Ascending aorta (tissue), 2 donors: Measurements from ENCODE around the gene MAML3. TPM values are rescaled to one million over a fixed set of nuclear protein-coding genes. Genes with fewer than 3 reads are reported as not detected.

Experiments
- DNase-seq, 2 donors: peaks; one replicate each; pipeline ENCODE4 v3.0.0-alpha.2; 2019; ENCODE audit warnings: low spot score in 2 of 2
- H3K27ac ChIP-seq, 2 donors: fragments of 200-600 bp; sonication (generic); one replicate each; pipeline ENCODE4 v1.5.1; 2016 to 2017; ENCODE audit warnings: mild to moderate bottlenecking in 1 of 2
- H3K27me3 ChIP-seq: fragments of 200-600 bp; sonication (generic); one replicate; pipeline ENCODE4 v1.5.1; 2017
- H3K36me3 ChIP-seq, 2 donors: fragments of 200-600 bp; sonication (generic); one replicate each; pipeline ENCODE4 v1.5.1; 2016
- H3K4me1 ChIP-seq, 2 donors: fragments of 200-600 bp; sonication (generic); one replicate each; pipeline ENCODE4 v1.5.1; 2016 to 2017; ENCODE audit warnings: mild to moderate bottlenecking in 1 of 2
- H3K4me3 ChIP-seq, 2 donors: fragments of 200-600 bp; sonication (generic); one replicate each; pipeline ENCODE4 v1.5.1; 2016 to 2017; ENCODE audit warnings: mild to moderate bottlenecking in 1 of 2
- H3K9me3 ChIP-seq, 2 donors: fragments of 200-600 bp; sonication (generic); one replicate each; pipeline ENCODE4 v1.5.1; 2016
- intact Hi-C: fragments of 100-400 bp; cut with DNase I; formaldehyde crosslinking; loops from one replicate; pipeline ENCODE4 v1.15.1; 2023
- total RNA-seq: library from RNA; depleted of rRNA; stranded (reverse); fragments of >200 nt; gene quantifications from one replicate; pipeline ENCODE4 v1.1.0, GENCODE V29; 2016
- TF ChIP-seq, protein P1 (sequence below), 3 experiments: fragments of 200-600 bp in 2 of 3; fragments of 450-650 bp in 1 of 3; sonication (generic) in 2 of 3; IDR thresholded peaks; one replicate each; pipeline ENCODE4 v1.5.1; 2016 to 2019; ENCODE audit warnings: antibody characterized with exemption in 3 of 3, mild to moderate bottlenecking in 1 of 3, moderate library complexity in 1 of 3

Gene MAML3
- total RNA-seq, 1 donor from 2014 or later: 4.7 TPM

DNA sequence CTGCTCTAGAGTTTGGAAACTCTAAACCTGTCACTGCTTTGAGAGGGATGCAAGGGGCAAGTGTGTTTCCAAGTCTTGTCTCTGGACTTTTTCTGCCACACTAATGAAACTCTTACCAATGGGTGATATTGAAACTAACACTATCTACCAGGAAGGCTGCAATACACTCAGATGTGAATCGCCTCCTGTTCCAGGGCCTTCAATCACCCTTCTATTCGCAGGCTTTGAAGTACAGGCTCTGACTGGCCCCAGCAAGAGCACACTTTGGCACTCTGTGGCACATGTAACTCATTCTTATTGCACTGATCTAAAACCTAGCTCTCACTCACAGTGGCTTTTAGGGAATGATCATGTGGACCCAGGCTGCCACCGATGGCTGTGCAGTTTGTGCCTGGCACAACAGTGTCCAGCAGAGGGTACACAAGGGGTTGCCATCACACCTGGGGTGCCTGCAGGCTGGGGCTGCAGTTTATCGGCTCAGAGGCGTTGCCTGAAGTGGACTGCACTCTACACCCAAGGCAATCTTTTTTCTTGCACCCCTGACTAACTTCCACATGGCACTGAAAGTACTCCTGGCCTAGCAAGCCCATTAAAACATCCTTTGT, 277.5 kb downstream of the MAML3 start:
- Histone ChIP-seq H3K27me3 (no peaks in the 10 kb centered on the region), H3K4me3 (no peak overlapping the region), H3K27ac (no peak overlapping the region), H3K9me3 (no peaks in the 10 kb centered on the region), H3K36me3 (no peaks in the 10 kb centered on the region), H3K4me1 (peaks cover 0 to 6% of the 10 kb centered on the region in 2 donors)
- TF ChIP-seq, protein P1, sequence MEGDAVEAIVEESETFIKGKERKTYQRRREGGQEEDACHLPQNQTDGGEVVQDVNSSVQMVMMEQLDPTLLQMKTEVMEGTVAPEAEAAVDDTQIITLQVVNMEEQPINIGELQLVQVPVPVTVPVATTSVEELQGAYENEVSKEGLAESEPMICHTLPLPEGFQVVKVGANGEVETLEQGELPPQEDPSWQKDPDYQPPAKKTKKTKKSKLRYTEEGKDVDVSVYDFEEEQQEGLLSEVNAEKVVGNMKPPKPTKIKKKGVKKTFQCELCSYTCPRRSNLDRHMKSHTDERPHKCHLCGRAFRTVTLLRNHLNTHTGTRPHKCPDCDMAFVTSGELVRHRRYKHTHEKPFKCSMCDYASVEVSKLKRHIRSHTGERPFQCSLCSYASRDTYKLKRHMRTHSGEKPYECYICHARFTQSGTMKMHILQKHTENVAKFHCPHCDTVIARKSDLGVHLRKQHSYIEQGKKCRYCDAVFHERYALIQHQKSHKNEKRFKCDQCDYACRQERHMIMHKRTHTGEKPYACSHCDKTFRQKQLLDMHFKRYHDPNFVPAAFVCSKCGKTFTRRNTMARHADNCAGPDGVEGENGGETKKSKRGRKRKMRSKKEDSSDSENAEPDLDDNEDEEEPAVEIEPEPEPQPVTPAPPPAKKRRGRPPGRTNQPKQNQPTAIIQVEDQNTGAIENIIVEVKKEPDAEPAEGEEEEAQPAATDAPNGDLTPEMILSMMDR (IDR thresholded peaks at IDR 0.05): no peak
- DNase-seq: no peak
- intact Hi-C loops: no loop called here

DNA sequence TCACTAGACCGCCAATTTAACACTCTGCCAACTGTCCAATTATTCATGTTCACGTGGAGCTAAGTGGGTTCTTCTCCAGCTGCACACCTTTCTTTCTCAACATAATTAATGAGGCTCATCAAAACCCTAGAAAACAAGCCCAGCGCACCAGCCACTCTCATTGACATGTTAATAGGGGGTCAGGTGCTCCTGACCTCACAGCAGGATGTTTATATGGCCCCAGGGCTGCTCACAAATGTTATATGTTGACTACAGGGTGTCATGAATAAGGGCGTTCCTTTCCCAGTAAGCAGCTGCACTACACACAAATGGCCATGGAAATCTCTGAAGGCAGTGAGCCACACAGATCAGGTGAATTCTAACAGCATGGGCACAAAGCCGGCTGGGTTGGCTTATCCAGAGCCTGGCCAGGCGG, 278.6 kb downstream of the MAML3 start:
- Histone ChIP-seq H3K9me3 (no peaks in the 10 kb centered on the region), H3K36me3 (no peaks in the 10 kb centered on the region), H3K4me1 (peaks cover 0 to 6% of the 10 kb centered on the region in 2 donors), H3K27me3 (no peaks in the 10 kb centered on the region), H3K4me3 (no peak overlapping the region), H3K27ac (no peak overlapping the region)
- TF ChIP-seq, protein P1 (IDR thresholded peaks at IDR 0.05): no peak
- no peak for DNase-seq
- intact Hi-C loops: no loop called here

DNA sequence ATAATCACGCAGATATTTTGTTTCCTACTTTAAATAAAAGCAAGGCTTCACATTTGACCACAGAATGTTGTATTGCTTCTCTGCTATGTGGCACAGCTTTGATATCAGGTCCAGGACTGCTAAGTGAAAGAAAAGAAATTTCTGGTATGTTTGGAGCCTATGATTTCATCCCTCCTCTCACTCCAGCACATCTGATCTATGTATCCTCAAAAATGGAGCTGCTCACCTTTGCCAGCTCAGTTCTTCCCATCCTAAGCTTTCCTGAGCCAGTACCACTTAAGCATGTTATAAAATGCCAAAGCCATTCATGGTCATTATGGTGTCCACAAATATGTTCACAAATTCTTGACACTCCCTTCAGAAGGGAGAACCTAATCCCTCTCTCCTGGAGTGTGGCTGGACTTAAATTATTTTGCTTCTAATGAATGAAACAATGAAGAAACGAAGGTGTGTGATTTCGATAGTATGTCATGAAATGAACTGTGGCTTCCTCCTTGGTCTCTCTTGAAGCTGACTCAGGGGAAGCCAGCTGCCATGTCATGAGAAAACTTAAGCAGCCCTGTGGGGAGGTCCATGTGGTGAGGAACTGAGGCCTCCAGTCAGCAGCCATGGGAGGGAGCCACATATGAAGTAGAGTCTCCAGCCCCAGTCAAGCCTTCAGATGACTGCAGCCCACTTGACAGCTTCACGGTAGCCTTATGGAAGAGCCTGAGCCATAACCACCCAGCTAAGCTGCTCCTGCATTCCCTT, 280.7 kb downstream of the MAML3 start:
- TF ChIP-seq, protein P1 (IDR thresholded peaks at IDR 0.05): no peak
- Histone ChIP-seq H3K27ac (no peak overlapping the region), H3K36me3 (no peaks in the 10 kb centered on the region), H3K4me1 (peaks cover 0 to 6% of the 10 kb centered on the region in 2 donors), H3K9me3 (no peaks in the 10 kb centered on the region), H3K27me3 (no peaks in the 10 kb centered on the region), H3K4me3 (no peak overlapping the region)
- DNase-seq: no peak
- intact Hi-C loops: no loop called here

DNA sequence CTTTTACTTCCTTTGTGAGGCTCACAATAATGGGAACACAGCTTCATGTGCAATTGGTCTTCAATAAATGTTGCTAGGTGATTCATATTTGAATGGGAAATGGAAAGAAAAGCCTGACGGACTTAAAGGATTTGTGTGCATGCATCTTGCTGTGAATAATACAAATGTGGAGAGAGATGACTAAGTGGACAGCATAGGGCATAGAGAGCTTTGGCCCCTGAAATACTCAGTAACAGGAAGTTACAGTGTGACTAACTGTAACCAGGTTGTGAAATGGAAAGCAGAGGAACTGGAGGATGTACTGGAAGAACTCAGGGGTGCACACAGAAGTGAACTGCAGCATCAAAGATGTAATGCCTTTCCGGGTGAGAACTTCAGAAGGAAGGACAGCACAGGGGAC, 281.7 kb downstream of the MAML3 start:
- TF ChIP-seq, protein P1 (IDR thresholded peaks at IDR 0.05): no peak
- intact Hi-C loops: no loop called here
- H3K27ac ChIP-seq: no peak overlapping the region

DNA sequence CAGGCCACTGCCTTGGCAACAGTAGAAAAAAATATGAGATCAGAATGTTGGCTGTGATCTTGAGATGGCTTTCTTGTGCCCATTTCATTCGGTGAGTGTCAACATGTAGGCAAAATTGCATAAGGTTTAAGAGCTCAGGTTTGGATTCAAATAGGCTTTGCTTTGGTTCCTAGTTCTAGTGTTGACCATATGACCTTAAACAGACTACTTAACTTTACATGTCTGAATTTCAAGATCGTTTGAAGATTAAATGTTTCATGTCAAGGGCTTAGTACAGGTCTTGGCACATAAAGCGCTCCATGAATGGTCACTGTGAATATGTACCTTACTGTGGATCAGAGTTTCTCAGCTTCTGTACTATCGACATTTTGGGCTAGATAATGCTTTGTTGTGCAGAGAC, 284.2 kb downstream of the MAML3 start:
- TF ChIP-seq, protein P1 (IDR thresholded peaks at IDR 0.05): no peak
- no peak overlapping the region for H3K27ac ChIP-seq
- H3K36me3 ChIP-seq: no peaks in the 10 kb centered on the region
- H3K4me1 ChIP-seq: no peaks in the 10 kb centered on the region
- no peaks in the 10 kb centered on the region for H3K27me3 ChIP-seq
- DNase-seq: no peak
- intact Hi-C loops: no loop called here
- H3K9me3 ChIP-seq: no peaks in the 10 kb centered on the region
- no peak overlapping the region for H3K4me3 ChIP-seq

More for the DNA sequence above, 281.7 kb downstream of the MAML3 start:
- H3K4me3 ChIP-seq: no peak overlapping the region
- H3K4me1 ChIP-seq: peaks cover 0 to 6% of the 10 kb centered on the region in 2 donors
- H3K36me3 ChIP-seq: no peaks in the 10 kb centered on the region
- H3K9me3 ChIP-seq: no peaks in the 10 kb centered on the region
- H3K27me3 ChIP-seq: no peaks in the 10 kb centered on the region
- DNase-seq: no peak
